Activated T-helper 2 cell treated with anti-CD3 and anti-CD28 coated beads, Interferon-gamma antibody, Interleukin-2, Interleukin-4, amounts not matched to agents 10 μg/mL and 5 μg/mL and 100 μg/mL, durations not matched to agents 14 hours and 24 hours and 36 hours (primary cell): ENCODE measurements around the gene GHDC. TPM values are rescaled to one million over a fixed set of nuclear protein-coding genes. Genes with fewer than 3 reads are reported as not detected.
"Not testable (repeated sequence)": the region's sequence is repeated elsewhere in the genome, so short reads cannot be mapped to it uniquely, and the experiment has no call there.

Experiments used
- DNase-seq: peaks from one replicate; pipeline ENCODE4 v3.0.0; 2021; ENCODE audit warnings: low spot score
- H3K27ac Mint-ChIP-seq: one replicate; pipeline ENCODE4 v1.8.0; 2021; ENCODE audit warnings: mixed read lengths
- H3K27me3 Mint-ChIP-seq: one replicate; pipeline ENCODE4 v1.8.0; 2021; ENCODE audit warnings: low read depth, mixed read lengths
- H3K36me3 Mint-ChIP-seq: one replicate; pipeline ENCODE4 v1.8.0; 2021; ENCODE audit warnings: low read depth, mixed read lengths
- H3K4me1 Mint-ChIP-seq: one replicate; pipeline ENCODE4 v1.8.0; 2021; ENCODE audit warnings: low read depth, mixed read lengths
- H3K4me3 Mint-ChIP-seq: one replicate; pipeline ENCODE4 v1.8.0; 2021; ENCODE audit warnings: low read depth, mild to moderate bottlenecking, moderate library complexity, mixed read lengths
- H3K9me3 Mint-ChIP-seq: one replicate; pipeline ENCODE4 v1.8.0; 2021; ENCODE audit warnings: mixed read lengths
- intact Hi-C: fragments of 100-400 bp; cut with micrococcal nuclease; formaldehyde crosslinking; loops from one replicate; pipeline ENCODE4 v1.15.1; 2023
- total RNA-seq: library from RNA; stranded (reverse); gene quantifications from 2 replicates; pipeline ENCODE4 v1.2.3, GENCODE V29; 2022

Gene GHDC
- total RNA-seq, 1 donor from 2014 or later: 17.6 TPM

- Mint-ChIP-seq H3K4me1 (peaks cover 4% of the 10 kb centered on the region), H3K27me3 (no peaks in the 10 kb centered on the region), H3K36me3 (peaks cover 47% of the 10 kb centered on the region), H3K9me3 (no peaks in the 10 kb centered on the region), H3K27ac (no peak overlapping the region), H3K4me3 (no peak overlapping the region)
- no peak for DNase-seq
- intact Hi-C loops: no loop called here
Measured at GRCh38 chr17:42199416-42200011, 5.2 kb upstream of the GHDC start.

- Mint-ChIP-seq H3K36me3 (peaks cover 41% of the 10 kb centered on the region), H3K4me3 (no peak overlapping the region), H3K27ac (no peak overlapping the region), H3K4me1 (peaks cover 8% of the 10 kb centered on the region), H3K27me3 (no peaks in the 10 kb centered on the region), H3K9me3 (no peaks in the 10 kb centered on the region)
- intact Hi-C loops: no loop called here
- DNase-seq: no peak
Measured at GRCh38 chr17:42198897-42199296, 4.6 kb upstream of the GHDC start.

GRCh38 chr17:42197564-42198156 lies 3.4 kb upstream of the GHDC start:
- intact Hi-C loops: no loop called here
- no peak for DNase-seq
- Mint-ChIP-seq H3K9me3 (no peaks in the 10 kb centered on the region), H3K36me3 (peaks cover 31% of the 10 kb centered on the region), H3K27ac (no peak overlapping the region), H3K27me3 (no peaks in the 10 kb centered on the region), H3K4me3 (no peak overlapping the region), H3K4me1 (peaks cover 15% of the 10 kb centered on the region)

- H3K4me1 Mint-ChIP-seq: peaks cover 17% of the 10 kb centered on the region
- intact Hi-C loops: no loop called here
- peak overlapping the region; percentile 96 for H3K4me3 Mint-ChIP-seq
- H3K9me3 Mint-ChIP-seq: no peaks in the 10 kb centered on the region
- H3K36me3 Mint-ChIP-seq: no peaks in the 10 kb centered on the region
- H3K27me3 Mint-ChIP-seq: no peaks in the 10 kb centered on the region
- H3K27ac Mint-ChIP-seq: peak overlapping the region; percentile 93
- no peak for DNase-seq
Measured at GRCh38 chr17:42193216-42193968, 902 bp downstream of the GHDC start.

GRCh38 chr17:42192189-42193126 lies 1.8 kb downstream of the GHDC start:
- Mint-ChIP-seq H3K4me1 (peaks cover 17% of the 10 kb centered on the region), H3K36me3 (no peaks in the 10 kb centered on the region), H3K27ac (no peak overlapping the region), H3K4me3 (peak overlapping the region; percentile 96), H3K9me3 (no peaks in the 10 kb centered on the region), H3K27me3 (no peaks in the 10 kb centered on the region)
- intact Hi-C loops: no loop called here
- no peak for DNase-seq

GRCh38 chr17:42191275-42191608 lies 3.1 kb downstream of the GHDC start:
- Mint-ChIP-seq H3K9me3 (no peaks in the 10 kb centered on the region), H3K27me3 (no peaks in the 10 kb centered on the region), H3K27ac (no peak overlapping the region), H3K4me1 (peaks cover 17% of the 10 kb centered on the region), H3K4me3 (no peak overlapping the region), H3K36me3 (no peaks in the 10 kb centered on the region)
- intact Hi-C loops: no loop called here
- no peak for DNase-seq

- Mint-ChIP-seq H3K27ac (no peak overlapping the region), H3K4me1 (peaks cover 17% of the 10 kb centered on the region), H3K36me3 (no peaks in the 10 kb centered on the region), H3K4me3 (no peak overlapping the region), H3K27me3 (no peaks in the 10 kb centered on the region), H3K9me3 (no peaks in the 10 kb centered on the region)
- intact Hi-C loops: no loop called here
- DNase-seq: no peak
Measured at GRCh38 chr17:42190491-42191274, 3.6 kb downstream of the GHDC start.

GRCh38 chr17:42189651-42189965 lies 4.7 kb downstream of the GHDC start:
- no peaks in the 10 kb centered on the region for H3K27me3 Mint-ChIP-seq
- intact Hi-C loops: no loop called here
- no peak for DNase-seq
- no peaks in the 10 kb centered on the region for H3K9me3 Mint-ChIP-seq
- no peak overlapping the region for H3K4me3 Mint-ChIP-seq
- peaks cover 18% of the 10 kb centered on the region for H3K4me1 Mint-ChIP-seq
- no peak overlapping the region for H3K27ac Mint-ChIP-seq
- H3K36me3 Mint-ChIP-seq: no peaks in the 10 kb centered on the region

GRCh38 chr17:42188749-42189650 lies 5.3 kb downstream of the GHDC start:
- H3K27me3 Mint-ChIP-seq: no peaks in the 10 kb centered on the region
- no peaks in the 10 kb centered on the region for H3K36me3 Mint-ChIP-seq
- no peak overlapping the region for H3K4me3 Mint-ChIP-seq
- H3K9me3 Mint-ChIP-seq: no peaks in the 10 kb centered on the region
- intact Hi-C loops: no loop called here
- no peak for DNase-seq
- H3K27ac Mint-ChIP-seq: no peak overlapping the region
- H3K4me1 Mint-ChIP-seq: peaks cover 17% of the 10 kb centered on the region

GRCh38 chr17:42187833-42188232 lies 6.5 kb downstream of the GHDC start:
- DNase-seq: no peak
- no peak overlapping the region for H3K4me3 Mint-ChIP-seq
- no peaks in the 10 kb centered on the region for H3K9me3 Mint-ChIP-seq
- H3K27ac Mint-ChIP-seq: no peak overlapping the region
- H3K4me1 Mint-ChIP-seq: peaks cover 20% of the 10 kb centered on the region
- H3K27me3 Mint-ChIP-seq: no peaks in the 10 kb centered on the region
- H3K36me3 Mint-ChIP-seq: peaks cover 3% of the 10 kb centered on the region
- intact Hi-C loops: no loop called here

GRCh38 chr17:42186191-42186590 lies 8.1 kb downstream of the GHDC start:
- peak overlapping the region; percentile 58 for H3K27ac Mint-ChIP-seq

GRCh38 chr17:42185621-42185930 lies 8.7 kb downstream of the GHDC start:
- H3K36me3 Mint-ChIP-seq: peaks cover 3% of the 10 kb centered on the region
- intact Hi-C loops: no loop called here
- H3K27ac Mint-ChIP-seq: no peak overlapping the region
- no peak overlapping the region for H3K4me3 Mint-ChIP-seq
- H3K27me3 Mint-ChIP-seq: peaks cover 9% of the 10 kb centered on the region
- no peaks in the 10 kb centered on the region for H3K9me3 Mint-ChIP-seq
- peaks cover 29% of the 10 kb centered on the region for H3K4me1 Mint-ChIP-seq
- DNase-seq: no peak

More at GRCh38 chr17:42186191-42186590, 8.1 kb downstream of the GHDC start:
- peaks cover 29% of the 10 kb centered on the region for H3K4me1 Mint-ChIP-seq
- H3K4me3 Mint-ChIP-seq, H3K27me3 Mint-ChIP-seq, H3K36me3 Mint-ChIP-seq, H3K9me3 Mint-ChIP-seq, DNase-seq, intact Hi-C loops: not testable (repeated sequence)
